IMR-90 (cell line): ENCODE data around the gene TMA7. TPM values are rescaled to one million over a fixed set of nuclear protein-coding genes. Genes with fewer than 3 reads are reported as not detected.

Experiments
- ATAC-seq: fragments of 200-7000 bp; cut with Tn5 transposase; 2 replicates; pipeline ENCODE4 v1.9.1; 2020; ENCODE audit warnings: low read depth, mild to moderate bottlenecking, moderate library complexity
- BruUV-seq: library from RNA; stranded (reverse); fragments of 400-500 nt; replicated peaks from 2 replicates; lab custom pipeline; 2021; lab: Mats Ljungman, UMichigan
- CTCF ChIA-PET: fragments of 300-600 bp; formaldehyde crosslinking; extraction: SDS; loops from one replicate; lab custom pipeline; 2021; ENCODE audit warnings: antibody characterized with exemption; lab: Yijun Ruan, JAX
- POLR2A ChIA-PET: fragments of 300-600 bp; sonication (Branson Sonifier 250); formaldehyde crosslinking; loops from one replicate; lab custom pipeline; 2022; ENCODE audit warnings: antibody characterized with exemption; ENCODE audit not compliant: unreplicated experiment; lab: Charles Lee
- DNase-seq: peaks from one replicate; pipeline ENCODE4 v3.0.0; 2013
- H2AFZ ChIP-seq: replicated peaks from 2 replicates; pipeline ENCODE3; 2013; ENCODE audit warnings: low read length, mild to moderate bottlenecking; ENCODE audit not compliant: poor library complexity
- H2AK5ac ChIP-seq: 2 replicates; pipeline ENCODE4 v1.6.1; 2013; ENCODE audit warnings: low read depth, low read length, inconsistent platforms
- H2AK9ac ChIP-seq: replicated peaks from 2 replicates; pipeline ENCODE3; 2013; ENCODE audit warnings: mild to moderate bottlenecking, low read depth, low read length, moderate library complexity; ENCODE audit not compliant: poor library complexity
- H2BK120ac ChIP-seq: 2 replicates; pipeline ENCODE4 v1.6.1; 2013; ENCODE audit warnings: low read depth, low read length, inconsistent platforms
- H2BK15ac ChIP-seq: 3 replicates; pipeline ENCODE4 v1.6.1; 2013; ENCODE audit warnings: low read depth, low read length, inconsistent platforms
- H2BK20ac ChIP-seq: 2 replicates; pipeline ENCODE4 v1.6.1; 2013; ENCODE audit warnings: low read depth, mild to moderate bottlenecking, inconsistent platforms, low read length, moderate library complexity
- H2BK5ac ChIP-seq: 2 replicates; pipeline ENCODE4 v1.6.1; 2013; ENCODE audit warnings: mild to moderate bottlenecking, low read depth, low read length, inconsistent platforms; ENCODE audit not compliant: poor library complexity, severe bottlenecking
- H3K14ac ChIP-seq: replicated peaks from 2 replicates; pipeline ENCODE4 v1.6.1; 2013; ENCODE audit warnings: low read depth, low read length, inconsistent platforms
- H3K18ac ChIP-seq: 2 replicates; pipeline ENCODE4 v1.6.1; 2013; ENCODE audit warnings: low read depth, low read length, control low read depth
- H3K23ac ChIP-seq: 2 replicates; pipeline ENCODE4 v1.6.1; 2013; ENCODE audit warnings: low read depth, low read length, inconsistent platforms
- H3K27ac ChIP-seq: 2 replicates; pipeline ENCODE4 v1.5.1; 2013; ENCODE audit warnings: mild to moderate bottlenecking, control low read depth, low read length; ENCODE audit not compliant: insufficient read depth
- H3K27me3 ChIP-seq: 2 replicates; pipeline ENCODE4 v1.6.1; 2013; ENCODE audit warnings: low read length; ENCODE audit not compliant: control insufficient read depth, insufficient read depth
- H3K36me3 ChIP-seq: 2 replicates; pipeline ENCODE4 v1.6.1; 2013; ENCODE audit warnings: low read length, mixed read lengths; ENCODE audit not compliant: control insufficient read depth, insufficient read depth
- H3K4ac ChIP-seq: 2 replicates; pipeline ENCODE4 v1.6.1; 2013; ENCODE audit warnings: low read depth, low read length, inconsistent platforms
- H3K4me1 ChIP-seq: 2 replicates; pipeline ENCODE4 v1.6.1; 2013; ENCODE audit warnings: low read length, mixed read lengths; ENCODE audit not compliant: control insufficient read depth, insufficient read depth
- H3K4me2 ChIP-seq: 2 replicates; pipeline ENCODE4 v1.6.1; 2013; ENCODE audit warnings: low read depth, mild to moderate bottlenecking, control low read depth, low read length, moderate library complexity
- H3K4me3 ChIP-seq: 2 replicates; pipeline ENCODE4 v1.5.1; 2013; ENCODE audit warnings: low read depth, mild to moderate bottlenecking, control low read depth, low read length, moderate library complexity; ENCODE audit not compliant: insufficient read depth
- H3K56ac ChIP-seq: 2 replicates; pipeline ENCODE4 v1.6.1; 2013; ENCODE audit warnings: low read length, inconsistent platforms; ENCODE audit not compliant: insufficient read depth; ENCODE audit errors: extremely low read depth
- H3K79me1 ChIP-seq, 2 experiments: 2 replicates each; pipeline ENCODE4 v1.6.1; 2013; ENCODE audit warnings: low read length in 2 of 2, inconsistent platforms in 1 of 2, low read depth in 1 of 2
- H3K9ac ChIP-seq: 2 replicates; pipeline ENCODE4 v1.6.1; 2013; ENCODE audit warnings: low read depth, low read length, control low read depth
- H3K9me1 ChIP-seq: 2 replicates; pipeline ENCODE4 v1.6.1; 2013; ENCODE audit warnings: low read length, inconsistent platforms; ENCODE audit not compliant: insufficient read depth
- H3K9me3 ChIP-seq: 2 replicates; pipeline ENCODE4 v1.6.1; 2013; ENCODE audit warnings: low read length; ENCODE audit not compliant: control insufficient read depth, insufficient read depth
- H4K20me1 ChIP-seq: 2 replicates; pipeline ENCODE4 v1.6.1; 2013; ENCODE audit warnings: low read length, inconsistent platforms; ENCODE audit not compliant: insufficient read depth
- H4K5ac ChIP-seq: 2 replicates; pipeline ENCODE4 v1.6.1; 2013; ENCODE audit warnings: mild to moderate bottlenecking, low read depth, low read length, control low read depth
- H4K8ac ChIP-seq, 2 experiments: 2 replicates each; pipeline ENCODE4 v1.6.1; 2013; ENCODE audit warnings: low read depth in 2 of 2, low read length in 2 of 2, control low read depth in 1 of 2, inconsistent platforms in 1 of 2
- H4K91ac ChIP-seq: 2 replicates; pipeline ENCODE4 v1.6.1; 2013; ENCODE audit warnings: low read depth, low read length, inconsistent platforms; ENCODE audit not compliant: insufficient read depth
- BHLHE40 ChIP-seq: fragments of 150-350 bp; IDR thresholded peaks from 2 replicates; pipeline ENCODE4 v1.6.1; 2016; ENCODE audit warnings: mild to moderate bottlenecking, low read depth, low read length
- CEBPB ChIP-seq: IDR thresholded peaks from 2 replicates; pipeline ENCODE4 v1.6.1; 2012; ENCODE audit warnings: low read depth, low read length, improper control_type of control experiment
- CHD1 ChIP-seq: IDR thresholded peaks from 2 replicates; pipeline ENCODE4 v1.6.1; 2012; ENCODE audit warnings: low read depth, low read length, improper control_type of control experiment
- CTCF ChIP-seq: conservative IDR thresholded peaks from 2 replicates; pipeline ENCODE4 v1.5.1; 2012; ENCODE audit warnings: mild to moderate bottlenecking, low read depth, low read length, improper control_type of control experiment
- ELK1 ChIP-seq: fragments of 150-350 bp; IDR thresholded peaks from 2 replicates; pipeline ENCODE4 v1.6.1; 2016; ENCODE audit warnings: low read depth, mild to moderate bottlenecking, low read length, moderate library complexity, borderline replicate concordance
- FOS ChIP-seq: fragments of 150-350 bp; IDR thresholded peaks from 2 replicates; pipeline ENCODE4 v1.6.1; 2016; ENCODE audit warnings: low read depth, low read length
- MAFK ChIP-seq: IDR thresholded peaks from 2 replicates; pipeline ENCODE4 v1.6.1; 2012; ENCODE audit warnings: low read depth, low read length, improper control_type of control experiment
- MAZ ChIP-seq: IDR thresholded peaks from 2 replicates; pipeline ENCODE4 v1.6.1; 2012; ENCODE audit warnings: low read depth, mild to moderate bottlenecking, low read length, improper control_type of control experiment, moderate library complexity, borderline replicate concordance
- MXI1 ChIP-seq: IDR thresholded peaks from 2 replicates; pipeline ENCODE4 v1.6.1; 2012; ENCODE audit warnings: low read depth, mild to moderate bottlenecking, low read length, moderate library complexity, borderline replicate concordance
- NFE2L2 ChIP-seq: fragments of 150-350 bp; IDR thresholded peaks from 2 replicates; pipeline ENCODE4 v1.6.1; 2016; ENCODE audit warnings: low read depth, mild to moderate bottlenecking, low read length
- POLR2A ChIP-seq: IDR thresholded peaks from 2 replicates; pipeline ENCODE4 v1.6.1; 2012; ENCODE audit warnings: mild to moderate bottlenecking, low read depth, low read length
- RAD21 ChIP-seq: IDR thresholded peaks from 2 replicates; pipeline ENCODE4 v1.6.1; 2012; ENCODE audit warnings: low read length, improper control_type of control experiment
- RCOR1 ChIP-seq: IDR thresholded peaks from 2 replicates; pipeline ENCODE4 v1.6.1; 2012; ENCODE audit warnings: mild to moderate bottlenecking, low read length, improper control_type of control experiment; ENCODE audit not compliant: insufficient replicate concordance
- RFX5 ChIP-seq: IDR thresholded peaks from 2 replicates; pipeline ENCODE4 v1.8.0; 2012; ENCODE audit warnings: low read depth, mild to moderate bottlenecking, low read length, moderate library complexity
- SMC3 ChIP-seq: fragments of 150-350 bp; IDR thresholded peaks from 2 replicates; pipeline ENCODE4 v1.6.1; 2016; ENCODE audit warnings: low read depth, mild to moderate bottlenecking, antibody characterized with exemption, low read length, moderate library complexity
- USF2 ChIP-seq: fragments of 150-350 bp; IDR thresholded peaks from 2 replicates; pipeline ENCODE4 v1.6.1; 2017; ENCODE audit warnings: mild to moderate bottlenecking, antibody characterized with exemption, low read length, low read depth
- WGBS, 2 experiments: methylation state at CpG; one replicate each; pipeline versions ENCODE4 v1.1.5 to v1.1.7; 2013; ENCODE audit warnings: missing lambda C conversion rate in 2 of 2; ENCODE audit not compliant: insufficient read length in 1 of 2; ENCODE audit errors: extremely low coverage in 2 of 2; 5-methylcytosine and 5-hydroxymethylcytosine counted together
- dilution Hi-C: fragments of 300-500 bp; cut with HindIII; formaldehyde crosslinking; loops from one replicate; pipeline ENCODE4 v1.14.3; 2018; ENCODE audit warnings: low sequenced_read_pairs; ENCODE audit not compliant: unreplicated experiment
- in situ Hi-C: fragments of 300-500 bp; cut with MboI; formaldehyde crosslinking; loops from 3 replicates; pipeline ENCODE4 v1.14.3; 2019; ENCODE audit warnings: low sequenced_read_pairs, inconsistent platforms, mixed read lengths
- intact Hi-C: fragments of 100-400 bp; cut with micrococcal nuclease; formaldehyde crosslinking; loops from 2 replicates; pipeline ENCODE4 v1.10.0; 2022
- polyA plus RNA-seq, 3 experiments: library from polyadenylated mRNA; depleted of rRNA; stranded (reverse); fragments of >200 nt; gene quantifications; 2 replicates each; pipeline ENCODE4 v1.2.3, GENCODE V29; 2012; ENCODE audit warnings: low replicate concordance in 1 of 3
- total RNA-seq: library from RNA; depleted of rRNA; stranded (reverse); fragments of >200 nt; gene quantifications from 2 replicates; pipeline ENCODE4 v1.2.3, GENCODE V29; 2012

Gene TMA7
- total and polyA plus RNA-seq, 2 of the 4 experiments (the other 2 are of a cell fraction) = 81.9 to 240 TPM

GRCh38 chr3:48436477-48436787 is 3.6 kb upstream of the TMA7 start:
- 100% methylated on average over 1 of the region's 1 CpG; no CpG with 5 or more reads in 1 of the 2 experiments for WGBS, 2 experiments
- H3K36me3 ChIP-seq = peaks cover 18% of the 10 kb centered on the region
- TF ChIP-seq CEBPB (no peak), FOS (no peak), ELK1 (no peak), CHD1 (no peak), MAZ (no peak), RCOR1 (no peak), RFX5 (no peak), MXI1 (no peak), BHLHE40 (no peak), SMC3 (no peak), MAFK (no peak), NFE2L2 (no peak), POLR2A (no peak), RAD21 (no peak), USF2 (no peak), CTCF (no peak)
- no peaks in the 10 kb centered on the region; the same call in 1 of the 2 replicates for H4K20me1 ChIP-seq
- no peak overlapping the region for H4K8ac ChIP-seq
- no peak overlapping the region for H2BK20ac ChIP-seq
- H3K23ac ChIP-seq = no peak overlapping the region
- H3K56ac ChIP-seq = no peak overlapping the region
- 0 out of 2 replicates have a peak, but pooled peaks cover 4% of the 10 kb centered on the region for H3K9me1 ChIP-seq
- POLR2A ChIA-PET = interaction anchor here (1.1 kb wide), 1 partner anchor 36 kb away, joined by 4 read pairs; no protein-coding TSS in a partner anchor
- intact Hi-C loops (loop anchor here (1.0 kb wide), 4 partner anchors 34 to 242 kb away; no protein-coding TSS in a partner anchor), dilution Hi-C loops (no loop called here), in situ Hi-C loops (loop anchor here (5.0 kb wide), 2 partner anchors 34 to 164 kb away; no protein-coding TSS in a partner anchor)
- H2AK9ac ChIP-seq = no peak overlapping the region
- no peak overlapping the region for H3K4me2 ChIP-seq
- H2AFZ ChIP-seq = no peak overlapping the region
- H2BK120ac ChIP-seq = no peak overlapping the region
- no peak overlapping the region for H3K4me3 ChIP-seq
- H3K27me3 ChIP-seq = no peaks in the 10 kb centered on the region
- H2AK5ac ChIP-seq = no peak overlapping the region
- CTCF ChIA-PET = interaction anchor here (0.6 to 2.4 kb wide), 34 partner anchors 9 to 1150 kb away, joined by 3 to 65 read pairs (median 4); partner anchors contain the start of genes ATRIP and CDC25A
- H3K14ac ChIP-seq = no peak overlapping the region
- H4K5ac ChIP-seq = no peak overlapping the region
- H2BK5ac ChIP-seq = no peak overlapping the region
- no peak overlapping the region for H3K18ac ChIP-seq
- no peak overlapping the region for H3K27ac ChIP-seq
- BruUV-seq = no TSS peak
- no peak overlapping the region for H3K9ac ChIP-seq
- no peak overlapping the region for H2BK15ac ChIP-seq
- 0 out of 2 replicates have a peak, but pooled peaks cover 2% of the 10 kb centered on the region for H3K4me1 ChIP-seq
- ATAC-seq (no peak), DNase-seq (no peak)
- H3K79me1 ChIP-seq = peaks cover 20 to 35% of the 10 kb centered on the region in 2 experiments
- no peak overlapping the region for H4K91ac ChIP-seq
- H3K9me3 ChIP-seq = no peaks in the 10 kb centered on the region
- no peak overlapping the region for H3K4ac ChIP-seq
